Esophagus squamous epithelium (tissue), 4 donors: ENCODE data around the gene TM9SF4.

Experiments used
- POLR2A ChIP-seq, 4 donors: fragments of 450-650 bp; IDR thresholded peaks; one replicate each; pipeline ENCODE4 v1.6.1; 2017; ENCODE audit warnings: antibody characterized with exemption in 4 of 4, mild to moderate bottlenecking in 4 of 4, moderate library complexity in 3 of 4
- TF ChIP-seq, protein P1 (sequence below), 6 experiments: fragments of 450-650 bp in 4 of 6; fragments of 200-600 bp in 2 of 6; sonication (generic) in 2 of 6; IDR thresholded peaks; one replicate each; pipeline ENCODE4 v1.5.1; 2016 to 2019; ENCODE audit warnings: antibody characterized with exemption in 6 of 6, mild to moderate bottlenecking in 4 of 6, moderate library complexity in 4 of 6

DNA sequence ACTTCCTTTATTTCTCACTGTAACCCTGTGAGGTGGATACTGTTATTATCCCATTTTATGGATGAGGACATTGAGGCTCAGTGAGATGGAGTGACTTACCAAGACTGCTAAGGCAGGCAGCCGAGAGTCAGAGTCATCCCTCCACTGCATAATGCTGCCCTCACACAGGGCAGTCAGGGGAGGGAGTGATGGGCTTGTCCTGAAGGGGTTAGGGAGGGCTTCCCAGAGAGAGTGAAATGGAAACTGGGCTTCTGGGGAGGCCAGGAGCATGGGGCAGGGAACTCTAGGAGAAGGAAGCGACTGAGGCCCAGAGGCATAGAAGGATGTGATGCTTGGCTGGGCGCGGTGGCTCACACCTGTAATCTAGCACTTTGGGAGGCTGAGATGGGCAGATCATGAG, 31.1 kb downstream of the TM9SF4 start:
- TF ChIP-seq POLR2A (IDR thresholded peaks at IDR 0.05): no peak
- TF ChIP-seq, protein P1, sequence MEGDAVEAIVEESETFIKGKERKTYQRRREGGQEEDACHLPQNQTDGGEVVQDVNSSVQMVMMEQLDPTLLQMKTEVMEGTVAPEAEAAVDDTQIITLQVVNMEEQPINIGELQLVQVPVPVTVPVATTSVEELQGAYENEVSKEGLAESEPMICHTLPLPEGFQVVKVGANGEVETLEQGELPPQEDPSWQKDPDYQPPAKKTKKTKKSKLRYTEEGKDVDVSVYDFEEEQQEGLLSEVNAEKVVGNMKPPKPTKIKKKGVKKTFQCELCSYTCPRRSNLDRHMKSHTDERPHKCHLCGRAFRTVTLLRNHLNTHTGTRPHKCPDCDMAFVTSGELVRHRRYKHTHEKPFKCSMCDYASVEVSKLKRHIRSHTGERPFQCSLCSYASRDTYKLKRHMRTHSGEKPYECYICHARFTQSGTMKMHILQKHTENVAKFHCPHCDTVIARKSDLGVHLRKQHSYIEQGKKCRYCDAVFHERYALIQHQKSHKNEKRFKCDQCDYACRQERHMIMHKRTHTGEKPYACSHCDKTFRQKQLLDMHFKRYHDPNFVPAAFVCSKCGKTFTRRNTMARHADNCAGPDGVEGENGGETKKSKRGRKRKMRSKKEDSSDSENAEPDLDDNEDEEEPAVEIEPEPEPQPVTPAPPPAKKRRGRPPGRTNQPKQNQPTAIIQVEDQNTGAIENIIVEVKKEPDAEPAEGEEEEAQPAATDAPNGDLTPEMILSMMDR (IDR thresholded peaks at IDR 0.05): no peak
